ENCODE results near the gene TSTD1.
"Not testable (repeated sequence)": the region's sequence is repeated elsewhere in the genome, so short reads cannot be mapped to it uniquely, and the experiment has no call there.

Gene TSTD1

GRCh38 chr1:161009602-161010211 lies 29.1 kb downstream of the TSTD1 start:
- ATAC-seq (no peak), DNase-seq (no peak)
- Mint-ChIP-seq H3K9me3 (no peaks in the 10 kb centered on the region), H3K27me3 (no peaks in the 10 kb centered on the region), H3K4me3 (no peak overlapping the region), H3K27ac (no peak overlapping the region), H3K4me1 (peaks cover 38% of the 10 kb centered on the region)

GRCh38 chr1:161008869-161009510 lies 29.8 kb downstream of the TSTD1 start:
- H3K4me3 Mint-ChIP-seq, result no peak overlapping the region
- H3K27me3 Mint-ChIP-seq, result no peaks in the 10 kb centered on the region
- H3K27ac Mint-ChIP-seq, result no peak overlapping the region
- ATAC-seq (no peak), DNase-seq (no peak)
- no peaks in the 10 kb centered on the region for H3K9me3 Mint-ChIP-seq
- H3K4me1 Mint-ChIP-seq, result peaks cover 31% of the 10 kb centered on the region

GRCh38 chr1:161007369-161007768 lies 31.4 kb downstream of the TSTD1 start:
- H3K27ac Mint-ChIP-seq, result no peak overlapping the region
- DNase-seq, result no peak
- no peak for ATAC-seq
- no peak overlapping the region for H3K4me3 Mint-ChIP-seq
- no peaks in the 10 kb centered on the region for H3K27me3 Mint-ChIP-seq
- peaks cover 19% of the 10 kb centered on the region for H3K4me1 Mint-ChIP-seq
- H3K9me3 Mint-ChIP-seq, result no peaks in the 10 kb centered on the region

DNA sequence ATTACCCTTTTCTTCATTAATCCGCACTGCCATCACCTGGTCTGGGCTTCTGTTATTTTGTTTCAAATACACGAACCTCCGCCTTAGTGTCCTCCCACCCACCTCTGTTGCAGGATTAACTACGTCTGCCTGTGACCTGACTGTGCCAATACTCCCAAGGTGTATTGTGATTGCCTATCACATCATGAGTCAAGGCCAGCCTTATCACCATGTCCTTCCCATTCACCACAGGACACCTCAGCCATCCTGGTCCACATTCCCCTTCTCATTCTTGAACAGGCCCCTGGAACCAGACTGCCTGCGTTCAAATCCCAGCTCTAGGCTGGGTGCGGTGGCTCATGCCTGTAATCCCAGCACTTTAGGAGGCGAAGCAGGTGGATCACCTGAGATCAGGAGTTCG lies 32.2 kb downstream of the TSTD1 start:
- no peak for ATAC-seq

GRCh38 chr1:161001525-161001924 lies 37.2 kb downstream of the TSTD1 start:
- DNase-seq, result no peak
- Mint-ChIP-seq H3K27ac (no peak overlapping the region), H3K4me3 (no peak overlapping the region), H3K9me3 (no peaks in the 10 kb centered on the region), H3K27me3 (no peaks in the 10 kb centered on the region), H3K4me1 (peaks cover 14% of the 10 kb centered on the region)
- no peak for ATAC-seq

More for the DNA sequence above, 32.2 kb downstream of the TSTD1 start:
- Mint-ChIP-seq H3K27me3 (no peaks in the 10 kb centered on the region), H3K4me3 (no peak overlapping the region), H3K27ac (no peak overlapping the region), H3K9me3 (no peaks in the 10 kb centered on the region), H3K4me1 (peaks cover 13% of the 10 kb centered on the region)
- no peak for DNase-seq

- DNase-seq, result no peak
Measured at GRCh38 chr1:161000736-161001480, 37.9 kb downstream of the TSTD1 start.

GRCh38 chr1:160999376-160999775 lies 39.4 kb downstream of the TSTD1 start:
- Mint-ChIP-seq H3K9me3 (no peaks in the 10 kb centered on the region), H3K4me1 (peaks cover 34% of the 10 kb centered on the region), H3K4me3 (no peak overlapping the region), H3K27ac (no peak overlapping the region), H3K27me3 (no peaks in the 10 kb centered on the region)
- DNase-seq, result no peak
- no peak for ATAC-seq

More at GRCh38 chr1:161000736-161001480, 37.9 kb downstream of the TSTD1 start:
- Mint-ChIP-seq H3K27me3 (no peaks in the 10 kb centered on the region), H3K9me3 (no peaks in the 10 kb centered on the region), H3K27ac (no peak overlapping the region), H3K4me3 (no peak overlapping the region), H3K4me1 (peaks cover 21% of the 10 kb centered on the region)
- no peak for ATAC-seq

DNA sequence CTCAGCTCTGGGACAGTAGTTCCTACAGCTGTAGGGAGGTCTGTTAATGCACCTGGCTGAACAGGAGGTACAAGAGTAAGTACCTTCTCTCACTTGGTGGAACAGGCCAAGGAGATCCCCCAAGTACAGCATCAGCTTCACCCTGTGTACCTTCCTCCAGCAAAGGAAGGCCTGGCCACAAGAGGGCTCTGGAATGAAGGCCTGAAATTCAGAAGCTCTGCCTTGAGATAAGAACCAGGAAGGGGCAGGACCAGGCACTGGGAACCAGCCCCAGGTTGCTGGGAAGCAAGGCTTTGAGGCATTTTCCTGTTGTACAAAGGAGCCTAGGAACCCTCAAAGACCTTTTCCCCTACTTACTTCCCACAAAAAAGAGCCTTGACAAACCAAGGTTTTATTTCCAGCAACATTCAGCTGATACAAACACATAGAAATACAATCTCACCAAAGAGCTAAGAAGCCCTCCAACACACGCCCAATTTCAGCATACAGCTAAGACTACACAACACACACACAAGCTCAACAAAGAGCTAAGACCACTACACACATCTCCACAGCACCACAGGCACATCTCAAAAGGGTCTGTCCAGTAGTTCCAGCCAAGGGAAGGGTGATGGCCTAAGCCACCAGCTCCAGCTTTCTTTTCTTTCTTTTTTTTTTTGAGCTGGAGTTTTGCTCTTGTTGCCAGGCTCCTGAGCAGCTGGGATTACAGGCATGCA lies 41.3 kb downstream of the TSTD1 start:
- Mint-ChIP-seq H3K9me3 (no peaks in the 10 kb centered on the region), H3K27me3 (no peaks in the 10 kb centered on the region), H3K4me3 (no peak overlapping the region), H3K4me1 (peaks cover 34% of the 10 kb centered on the region), H3K27ac (peak overlapping the region in 1 of 2 donors; percentile 15)
- ATAC-seq (peak; percentile 78), DNase-seq (peak; percentile 24 to 48)

GRCh38 chr1:160996178-160996577 lies 42.6 kb downstream of the TSTD1 start:
- peaks cover 34% of the 10 kb centered on the region for H3K4me1 Mint-ChIP-seq
- H3K9me3 Mint-ChIP-seq, result no peaks in the 10 kb centered on the region
- no peak overlapping the region for H3K4me3 Mint-ChIP-seq
- ATAC-seq (no peak), DNase-seq (no peak)
- no peak overlapping the region for H3K27ac Mint-ChIP-seq
- H3K27me3 Mint-ChIP-seq, result no peaks in the 10 kb centered on the region

DNA sequence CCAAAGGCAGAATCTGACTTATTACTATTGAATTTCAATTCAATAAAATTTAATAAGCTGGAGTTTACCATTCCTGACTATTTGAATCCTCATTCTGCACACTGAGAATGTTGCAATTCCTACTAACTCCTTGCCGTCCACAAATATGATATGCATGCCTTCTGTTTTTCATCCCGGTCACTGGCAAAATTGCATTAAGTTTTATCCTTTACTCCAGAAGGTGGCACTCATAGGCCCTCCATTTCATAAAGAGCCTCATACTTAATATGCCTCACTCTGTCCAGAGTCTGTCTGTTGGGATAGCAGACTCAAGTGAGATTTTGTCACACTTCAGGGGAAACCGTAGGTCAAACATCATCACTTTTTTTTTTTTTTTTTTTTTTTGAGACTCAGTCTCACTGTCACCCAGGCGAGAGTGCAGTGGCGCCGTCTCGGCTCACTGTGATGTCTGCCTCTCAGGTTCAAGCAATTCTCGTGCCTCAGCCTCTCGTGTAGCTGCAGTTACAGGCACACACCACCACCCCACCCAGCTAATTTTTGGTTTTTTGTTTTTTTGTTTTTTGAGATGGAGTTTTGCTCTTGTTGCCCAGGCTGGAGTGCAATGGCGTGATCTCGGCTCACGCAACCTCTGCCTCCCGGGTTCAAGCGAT lies 45.1 kb downstream of the TSTD1 start:
- H3K9me3 Mint-ChIP-seq, result no peaks in the 10 kb centered on the region
- ATAC-seq, result peak; percentile 49
- H3K27ac Mint-ChIP-seq, result no peak overlapping the region
- H3K4me3 Mint-ChIP-seq, result no peak overlapping the region
- peaks cover 45% of the 10 kb centered on the region for H3K4me1 Mint-ChIP-seq
- no peaks in the 10 kb centered on the region for H3K27me3 Mint-ChIP-seq
- no peak for DNase-seq

DNA sequence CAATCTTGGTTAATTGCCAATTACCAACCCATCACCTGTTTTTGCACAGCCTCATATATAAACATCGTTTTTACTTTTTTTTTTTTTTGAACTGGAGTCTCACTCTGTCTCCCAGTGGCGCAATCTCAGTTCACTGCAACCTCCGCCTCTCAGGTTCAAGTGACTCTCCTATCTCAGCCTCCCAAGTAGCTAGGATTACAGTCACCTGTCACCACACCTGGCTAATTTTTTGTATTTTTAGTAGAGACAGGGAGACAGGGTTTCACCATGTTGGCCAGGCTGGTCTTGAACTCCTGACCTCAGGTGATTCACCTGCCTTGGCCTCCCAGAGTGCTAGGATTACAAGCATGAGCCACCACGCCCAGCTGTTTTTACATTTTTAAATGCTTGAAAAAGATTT lies 46.7 kb downstream of the TSTD1 start:
- H3K4me3 Mint-ChIP-seq, H3K9me3 Mint-ChIP-seq, H3K27me3 Mint-ChIP-seq, DNase-seq, ATAC-seq, H3K27ac Mint-ChIP-seq: not testable (repeated sequence)
- peaks cover 35% of the 10 kb centered on the region for H3K4me1 Mint-ChIP-seq

Measured in stimulated activated naive CD8-positive, alpha-beta T cell treated with anti-CD3 and anti-CD28 coated beads, Interleukin-15, amount 100 ng/mL, for 72 hours (primary cell).